ENCODE measurements around the gene CHMP4B.

Gene CHMP4B

GRCh38 chr20:33866398-33867100 lies 55.4 kb downstream of the CHMP4B start:
- DNase-seq: no peak

GRCh38 chr20:33868042-33868441 lies 56.9 kb downstream of the CHMP4B start:
- DNase-seq: no peak

GRCh38 chr20:33868595-33868994 lies 57.4 kb downstream of the CHMP4B start:
- no peak for DNase-seq

GRCh38 chr20:33869283-33869682 lies 58.1 kb downstream of the CHMP4B start:
- no peak for DNase-seq

GRCh38 chr20:33871362-33871761 lies 60.2 kb downstream of the CHMP4B start:
- DNase-seq: no peak

- DNase-seq: no peak
These were observed 63.0 kb downstream of the CHMP4B start for GRCh38 chr20:33874129-33874528.

GRCh38 chr20:33875055-33875454 lies 63.9 kb downstream of the CHMP4B start:
- no peak for DNase-seq

GRCh38 chr20:33875534-33876026 lies 64.4 kb downstream of the CHMP4B start:
- no peak for DNase-seq

- no peak for DNase-seq
These were observed 67.4 kb downstream of the CHMP4B start for GRCh38 chr20:33878583-33878982.

- no peak for DNase-seq
These were observed 69.2 kb downstream of the CHMP4B start for GRCh38 chr20:33880396-33880795.

- no peak for DNase-seq
These were observed 70.8 kb downstream of the CHMP4B start for GRCh38 chr20:33881989-33882388.

- no peak for DNase-seq
These were observed 71.3 kb downstream of the CHMP4B start for GRCh38 chr20:33882481-33882880.

- DNase-seq: no peak
These were observed 72.0 kb downstream of the CHMP4B start for GRCh38 chr20:33883164-33883563.

- DNase-seq: no peak
These were observed 73.5 kb downstream of the CHMP4B start for GRCh38 chr20:33884633-33885032.

- no peak for DNase-seq
These were observed 78.2 kb downstream of the CHMP4B start for GRCh38 chr20:33889312-33889711.

GRCh38 chr20:33890557-33890956 lies 79.4 kb downstream of the CHMP4B start:
- DNase-seq: no peak

GRCh38 chr20:33893314-33893713 lies 82.2 kb downstream of the CHMP4B start:
- no peak for DNase-seq

- DNase-seq: no peak
These were observed 83.7 kb downstream of the CHMP4B start for GRCh38 chr20:33894798-33895197.

- no peak for DNase-seq
These were observed 85.4 kb downstream of the CHMP4B start for GRCh38 chr20:33896509-33896908.

- no peak for DNase-seq
These were observed 86.3 kb downstream of the CHMP4B start for GRCh38 chr20:33897313-33897912.

GRCh38 chr20:33899106-33899505 lies 88.0 kb downstream of the CHMP4B start:
- no peak for DNase-seq

- DNase-seq: no peak
These were observed 89.5 kb downstream of the CHMP4B start for GRCh38 chr20:33900521-33901131.

GRCh38 chr20:33901132-33901523 lies 90.0 kb downstream of the CHMP4B start:
- DNase-seq: no peak

- no peak for DNase-seq
These were observed 90.9 kb downstream of the CHMP4B start for GRCh38 chr20:33902011-33902410.

Data from NCI-H1092 (cell line).